ENCODE results near the gene LRRC75B.

LRRC75B gene

GRCh38 chr22:24587948-24588347, 4.9 kb downstream of the LRRC75B start:
- ChIA-PET CTCF (no interaction called here), POLR2A (no interaction called here)
- Histone ChIP-seq H3K36me3 (ENCODE audit: control insufficient read depth in 2 of 2, insufficient read depth in 1 of 2, low read length in 2 of 2) (peaks cover 0 to 40% of the 10 kb centered on the region in 2 experiments; a peak in 1 of 3 replicates), H3K4me3 (ENCODE audit: low read depth, low read length) (no peak overlapping the region), H3K27ac (ENCODE audit: extremely low read depth, low read depth, low read length) (no peak overlapping the region), H3K4me1 (ENCODE audit: control insufficient read depth, insufficient read depth, low read length) (peaks cover 16% of the 10 kb centered on the region), H3K9me3 (ENCODE audit: control insufficient read depth, insufficient read depth, low read depth, low read length) (no peaks in the 10 kb centered on the region)
- TF ChIP-seq ZNF600 (tag by site-specific recombination; IDR thresholded peaks at IDR 0.05): no peak
- TF ChIP-seq, protein P1, sequence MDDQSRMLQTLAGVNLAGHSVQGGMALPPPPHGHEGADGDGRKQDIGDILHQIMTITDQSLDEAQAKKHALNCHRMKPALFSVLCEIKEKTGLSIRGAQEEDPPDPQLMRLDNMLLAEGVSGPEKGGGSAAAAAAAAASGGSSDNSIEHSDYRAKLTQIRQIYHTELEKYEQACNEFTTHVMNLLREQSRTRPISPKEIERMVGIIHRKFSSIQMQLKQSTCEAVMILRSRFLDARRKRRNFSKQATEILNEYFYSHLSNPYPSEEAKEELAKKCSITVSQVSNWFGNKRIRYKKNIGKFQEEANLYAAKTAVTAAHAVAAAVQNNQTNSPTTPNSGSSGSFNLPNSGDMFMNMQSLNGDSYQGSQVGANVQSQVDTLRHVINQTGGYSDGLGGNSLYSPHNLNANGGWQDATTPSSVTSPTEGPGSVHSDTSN (CRISPR knock-in tag; IDR thresholded peaks at IDR 0.05): no peak
- TF ChIP-seq ZNF677 (tag by site-specific recombination; IDR thresholded peaks at IDR 0.05): no peak
- TF ChIP-seq, protein P2, sequence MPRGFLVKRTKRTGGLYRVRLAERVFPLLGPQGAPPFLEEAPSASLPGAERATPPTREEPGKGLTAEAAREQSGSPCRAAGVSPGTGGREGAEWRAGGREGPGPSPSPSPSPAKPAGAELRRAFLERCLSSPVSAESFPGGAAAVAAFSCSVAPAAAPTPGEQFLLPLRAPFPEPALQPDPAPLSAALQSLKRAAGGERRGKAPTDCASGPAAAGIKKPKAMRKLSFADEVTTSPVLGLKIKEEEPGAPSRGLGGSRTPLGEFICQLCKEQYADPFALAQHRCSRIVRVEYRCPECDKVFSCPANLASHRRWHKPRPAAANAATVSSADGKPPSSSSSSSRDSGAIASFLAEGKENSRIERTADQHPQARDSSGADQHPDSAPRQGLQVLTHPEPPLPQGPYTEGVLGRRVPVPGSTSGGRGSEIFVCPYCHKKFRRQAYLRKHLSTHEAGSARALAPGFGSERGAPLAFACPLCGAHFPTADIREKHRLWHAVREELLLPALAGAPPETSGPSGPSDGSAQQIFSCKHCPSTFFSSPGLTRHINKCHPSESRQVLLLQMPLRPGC (tag by site-specific recombination; IDR thresholded peaks at IDR 0.05): no peak
- no peak for TF ChIP-seq ZNF654 (tag by site-specific recombination; IDR thresholded peaks at IDR 0.05; ENCODE audit: low read depth)
- TF ChIP-seq TSHZ1 (tag by site-specific recombination; IDR thresholded peaks at IDR 0.05; ENCODE audit: borderline replicate concordance): no peak
- TF ChIP-seq ZIC2 (tag by site-specific recombination; IDR thresholded peaks at IDR 0.05): no peak
- TF ChIP-seq ZNF148 (tag by site-specific recombination; IDR thresholded peaks at IDR 0.05; ENCODE audit: borderline replicate concordance): no peak
- no peak for TF ChIP-seq GLIS2 (tag by site-specific recombination; IDR thresholded peaks at IDR 0.05)
- TF ChIP-seq, protein P3, sequence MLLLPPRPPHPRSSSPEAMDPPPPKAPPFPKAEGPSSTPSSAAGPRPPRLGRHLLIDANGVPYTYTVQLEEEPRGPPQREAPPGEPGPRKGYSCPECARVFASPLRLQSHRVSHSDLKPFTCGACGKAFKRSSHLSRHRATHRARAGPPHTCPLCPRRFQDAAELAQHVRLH (tag by site-specific recombination; IDR thresholded peaks at IDR 0.05): no peak
- no peak for TF ChIP-seq ZNF341 (tag by site-specific recombination; IDR thresholded peaks at IDR 0.05; ENCODE audit: low read depth)
- TF ChIP-seq ZNF530 (tag by site-specific recombination; IDR thresholded peaks at IDR 0.05; ENCODE audit: low read depth): no peak
- TF ChIP-seq KLF17 (tag by site-specific recombination; IDR thresholded peaks at IDR 0.05): no peak
- no peak for TF ChIP-seq ZNF548 (tag by site-specific recombination; IDR thresholded peaks at IDR 0.05)
- TF ChIP-seq, protein P4, sequence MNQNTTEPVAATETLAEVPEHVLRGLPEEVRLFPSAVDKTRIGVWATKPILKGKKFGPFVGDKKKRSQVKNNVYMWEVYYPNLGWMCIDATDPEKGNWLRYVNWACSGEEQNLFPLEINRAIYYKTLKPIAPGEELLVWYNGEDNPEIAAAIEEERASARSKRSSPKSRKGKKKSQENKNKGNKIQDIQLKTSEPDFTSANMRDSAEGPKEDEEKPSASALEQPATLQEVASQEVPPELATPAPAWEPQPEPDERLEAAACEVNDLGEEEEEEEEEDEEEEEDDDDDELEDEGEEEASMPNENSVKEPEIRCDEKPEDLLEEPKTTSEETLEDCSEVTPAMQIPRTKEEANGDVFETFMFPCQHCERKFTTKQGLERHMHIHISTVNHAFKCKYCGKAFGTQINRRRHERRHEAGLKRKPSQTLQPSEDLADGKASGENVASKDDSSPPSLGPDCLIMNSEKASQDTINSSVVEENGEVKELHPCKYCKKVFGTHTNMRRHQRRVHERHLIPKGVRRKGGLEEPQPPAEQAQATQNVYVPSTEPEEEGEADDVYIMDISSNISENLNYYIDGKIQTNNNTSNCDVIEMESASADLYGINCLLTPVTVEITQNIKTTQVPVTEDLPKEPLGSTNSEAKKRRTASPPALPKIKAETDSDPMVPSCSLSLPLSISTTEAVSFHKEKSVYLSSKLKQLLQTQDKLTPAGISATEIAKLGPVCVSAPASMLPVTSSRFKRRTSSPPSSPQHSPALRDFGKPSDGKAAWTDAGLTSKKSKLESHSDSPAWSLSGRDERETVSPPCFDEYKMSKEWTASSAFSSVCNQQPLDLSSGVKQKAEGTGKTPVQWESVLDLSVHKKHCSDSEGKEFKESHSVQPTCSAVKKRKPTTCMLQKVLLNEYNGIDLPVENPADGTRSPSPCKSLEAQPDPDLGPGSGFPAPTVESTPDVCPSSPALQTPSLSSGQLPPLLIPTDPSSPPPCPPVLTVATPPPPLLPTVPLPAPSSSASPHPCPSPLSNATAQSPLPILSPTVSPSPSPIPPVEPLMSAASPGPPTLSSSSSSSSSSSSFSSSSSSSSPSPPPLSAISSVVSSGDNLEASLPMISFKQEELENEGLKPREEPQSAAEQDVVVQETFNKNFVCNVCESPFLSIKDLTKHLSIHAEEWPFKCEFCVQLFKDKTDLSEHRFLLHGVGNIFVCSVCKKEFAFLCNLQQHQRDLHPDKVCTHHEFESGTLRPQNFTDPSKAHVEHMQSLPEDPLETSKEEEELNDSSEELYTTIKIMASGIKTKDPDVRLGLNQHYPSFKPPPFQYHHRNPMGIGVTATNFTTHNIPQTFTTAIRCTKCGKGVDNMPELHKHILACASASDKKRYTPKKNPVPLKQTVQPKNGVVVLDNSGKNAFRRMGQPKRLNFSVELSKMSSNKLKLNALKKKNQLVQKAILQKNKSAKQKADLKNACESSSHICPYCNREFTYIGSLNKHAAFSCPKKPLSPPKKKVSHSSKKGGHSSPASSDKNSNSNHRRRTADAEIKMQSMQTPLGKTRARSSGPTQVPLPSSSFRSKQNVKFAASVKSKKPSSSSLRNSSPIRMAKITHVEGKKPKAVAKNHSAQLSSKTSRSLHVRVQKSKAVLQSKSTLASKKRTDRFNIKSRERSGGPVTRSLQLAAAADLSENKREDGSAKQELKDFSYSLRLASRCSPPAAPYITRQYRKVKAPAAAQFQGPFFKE (tag by site-specific recombination; IDR thresholded peaks at IDR 0.05; ENCODE audit: borderline replicate concordance): no peak
- TF ChIP-seq ZNF549 (tag by site-specific recombination; IDR thresholded peaks at IDR 0.05): no peak

Data from HEK293 (cell line).